Gastroesophageal sphincter (tissue), 4 donors: ENCODE data around the gene NDRG2. TPM values are rescaled to one million over a fixed set of nuclear protein-coding genes. Genes with fewer than 3 reads are reported as not detected.

Experiments
- ATAC-seq: fragments of 150-250 bp; one replicate; pipeline ENCODE4 v1.9.1; 2016; ENCODE audit warnings: mild to moderate bottlenecking, moderate library complexity
- H3K27ac ChIP-seq, 4 donors: fragments of 200-600 bp; sonication (generic) in 3 of 4; 1 replicate in 3 of 4; 2 replicates in 1 of 4; pipeline ENCODE4 v1.5.1; 2016 to 2019
- H3K27me3 ChIP-seq: fragments of 200-600 bp; sonication (generic); one replicate; pipeline ENCODE4 v1.5.1; 2019
- H3K36me3 ChIP-seq, 2 donors: fragments of 200-600 bp; sonication (generic); one replicate each; pipeline ENCODE4 v1.5.1; 2019; ENCODE audit warnings: control low read depth in 1 of 2
- H3K4me1 ChIP-seq, 3 donors: fragments of 200-600 bp; sonication (generic); 1 replicate in 2 of 3; 2 replicates in 1 of 3; pipeline ENCODE4 v1.5.1; 2016 to 2019; ENCODE audit warnings: control low read depth in 2 of 3
- H3K4me3 ChIP-seq, 2 donors: fragments of 200-600 bp; sonication (generic); one replicate each; pipeline ENCODE4 v1.5.1; 2019; ENCODE audit warnings: mild to moderate bottlenecking in 1 of 2, moderate library complexity in 1 of 2
- H3K9me3 ChIP-seq, 3 donors: fragments of 200-600 bp; sonication (generic); one replicate each; pipeline ENCODE4 v1.5.1; 2017 to 2019; ENCODE audit warnings: control low read depth in 2 of 3
- EP300 ChIP-seq: sonication (generic); formaldehyde crosslinking; IDR thresholded peaks from one replicate; pipeline ENCODE4 v1.6.1; 2017; ENCODE audit warnings: antibody characterized with exemption, mild to moderate bottlenecking
- POLR2A ChIP-seq, 2 donors: fragments of 450-650 bp; IDR thresholded peaks; one replicate each; pipeline ENCODE4 v1.6.1; 2017; ENCODE audit warnings: antibody characterized with exemption in 2 of 2, mild to moderate bottlenecking in 2 of 2, moderate library complexity in 1 of 2
- POLR2AphosphoS5 ChIP-seq: sonication (generic); formaldehyde crosslinking; IDR thresholded peaks from one replicate; pipeline ENCODE4 v1.6.1; 2017; ENCODE audit warnings: antibody characterized with exemption
- WGBS, 2 donors: methylation state at CpG; one replicate each; pipeline ENCODE4 v1.1.5; 2018; ENCODE audit warnings: low coverage in 1 of 2; 5-methylcytosine and 5-hydroxymethylcytosine counted together
- total RNA-seq, 4 donors: library from RNA; depleted of rRNA; stranded (reverse); fragments of >200 nt; gene quantifications; one replicate each; pipeline ENCODE4 v1.1.0, GENCODE V29; 2016
- TF ChIP-seq, protein P1 (sequence below), 4 experiments: fragments of 200-600 bp in 2 of 4; fragments of 450-650 bp in 2 of 4; sonication (generic) in 1 of 4; IDR thresholded peaks; one replicate each; pipeline ENCODE4 v1.5.1; 2017 to 2019; ENCODE audit warnings: antibody characterized with exemption in 4 of 4, mild to moderate bottlenecking in 2 of 4, moderate library complexity in 2 of 4

Gene NDRG2
- total RNA-seq, 4 donors from 2014 or later, result 155 to 259 (median 187) TPM

DNA sequence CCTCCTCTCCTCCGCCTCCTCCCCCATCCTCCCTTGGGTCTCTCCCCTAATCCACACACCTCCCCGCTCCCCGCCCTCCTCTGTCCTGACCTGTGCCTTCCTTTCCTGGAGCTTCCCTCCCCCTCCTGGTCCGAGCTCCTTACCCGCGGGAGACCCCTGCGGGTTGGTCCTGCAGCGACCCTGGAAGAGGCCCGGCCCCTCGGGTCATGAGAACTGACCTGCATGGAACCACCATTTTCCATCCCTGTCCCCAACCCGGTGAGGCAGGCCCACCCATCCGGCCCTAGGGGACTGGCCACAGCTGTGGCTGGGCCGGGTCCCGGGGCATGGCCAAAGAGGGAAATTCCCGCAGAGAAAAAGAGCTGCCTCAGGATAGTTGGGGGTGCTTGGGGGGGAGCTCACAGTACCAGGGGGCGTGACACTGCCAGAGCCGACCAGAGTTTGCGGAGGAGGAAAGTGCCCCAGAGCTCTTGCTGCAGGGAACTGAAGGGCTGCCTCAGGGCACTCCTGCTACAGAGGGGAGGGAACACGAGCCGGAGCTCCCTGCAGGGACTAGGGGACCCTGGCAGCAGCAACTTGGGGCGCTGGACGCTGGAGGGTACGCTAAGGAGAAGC, 45.9 kb upstream of the NDRG2 start:
- Histone ChIP-seq H3K9me3 (no peaks in the 10 kb centered on the region), H3K4me3 (peak overlapping the region; percentile 66 to 78), H3K27me3 (no peaks in the 10 kb centered on the region), H3K36me3 (peaks cover 0 to 30% of the 10 kb centered on the region in 2 donors), H3K4me1 (peaks cover 0 to 47% (median 22%) of the 10 kb centered on the region in 3 donors), H3K27ac (peak overlapping the region; percentile 30 to 93 (median 88))
- TF ChIP-seq EP300 (no peak), POLR2AphosphoS5 (no peak), POLR2A (IDR thresholded peaks at IDR 0.05) (peak in 1 of 2 donors; percentile 6)
- TF ChIP-seq, protein P1, sequence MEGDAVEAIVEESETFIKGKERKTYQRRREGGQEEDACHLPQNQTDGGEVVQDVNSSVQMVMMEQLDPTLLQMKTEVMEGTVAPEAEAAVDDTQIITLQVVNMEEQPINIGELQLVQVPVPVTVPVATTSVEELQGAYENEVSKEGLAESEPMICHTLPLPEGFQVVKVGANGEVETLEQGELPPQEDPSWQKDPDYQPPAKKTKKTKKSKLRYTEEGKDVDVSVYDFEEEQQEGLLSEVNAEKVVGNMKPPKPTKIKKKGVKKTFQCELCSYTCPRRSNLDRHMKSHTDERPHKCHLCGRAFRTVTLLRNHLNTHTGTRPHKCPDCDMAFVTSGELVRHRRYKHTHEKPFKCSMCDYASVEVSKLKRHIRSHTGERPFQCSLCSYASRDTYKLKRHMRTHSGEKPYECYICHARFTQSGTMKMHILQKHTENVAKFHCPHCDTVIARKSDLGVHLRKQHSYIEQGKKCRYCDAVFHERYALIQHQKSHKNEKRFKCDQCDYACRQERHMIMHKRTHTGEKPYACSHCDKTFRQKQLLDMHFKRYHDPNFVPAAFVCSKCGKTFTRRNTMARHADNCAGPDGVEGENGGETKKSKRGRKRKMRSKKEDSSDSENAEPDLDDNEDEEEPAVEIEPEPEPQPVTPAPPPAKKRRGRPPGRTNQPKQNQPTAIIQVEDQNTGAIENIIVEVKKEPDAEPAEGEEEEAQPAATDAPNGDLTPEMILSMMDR (IDR thresholded peaks at IDR 0.05), result no peak
- ATAC-seq, result peak; percentile 10
- WGBS, 2 donors, result 0 to 1% methylated on average over 1 to 10 of the region's 23 CpGs

DNA sequence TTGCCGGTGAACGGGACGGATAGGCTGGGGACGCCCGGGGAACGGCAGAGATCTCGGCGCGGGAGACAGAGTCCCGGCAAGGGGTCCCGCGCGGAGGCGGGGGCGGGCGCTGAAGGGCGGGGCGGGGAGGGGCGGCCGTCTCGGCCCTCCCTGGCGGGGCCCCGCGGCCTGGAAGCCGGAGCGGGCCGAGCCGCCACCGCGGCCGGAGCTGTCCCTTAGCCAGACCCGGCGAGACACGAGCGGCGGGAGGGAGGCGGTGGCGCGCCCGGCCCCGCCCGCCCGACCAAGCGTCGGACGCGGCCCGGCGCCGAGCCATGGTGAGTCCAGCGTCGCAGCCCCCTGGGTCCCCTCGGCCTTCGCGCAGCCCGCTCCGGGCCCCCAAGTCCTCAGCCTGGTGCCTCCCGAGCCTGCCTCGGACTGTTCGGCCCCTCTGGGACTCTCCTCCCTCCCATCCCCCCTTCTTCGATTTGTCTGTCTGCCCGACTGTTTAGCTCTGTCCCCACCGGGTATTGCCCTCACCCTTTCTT, 45.3 kb upstream of the NDRG2 start, which contains the start of gene ARHGEF40:
TSS of gene ARHGEF40 (plus strand) at position 222 of the 527 bp plus-strand sequence. CDS start at position 315, 93 bp downstream.
- no peaks in the 10 kb centered on the region for H3K27me3 ChIP-seq
- H3K4me1 ChIP-seq, result peaks cover 0 to 47% (median 22%) of the 10 kb centered on the region in 3 donors
- TF ChIP-seq EP300 (no peak), POLR2A (IDR thresholded peaks at IDR 0.05) (peak; percentile 38 to 44), POLR2AphosphoS5 (no peak)
- TF ChIP-seq, protein P1 (IDR thresholded peaks at IDR 0.05), result no peak
- WGBS, 2 donors, result 0% methylated on average over 5 to 9 of the region's 63 CpGs
- no peaks in the 10 kb centered on the region for H3K9me3 ChIP-seq
- H3K4me3 ChIP-seq, result peak within 1 kb of the TSS; percentile 66 to 78
- H3K27ac ChIP-seq, result peak within 1 kb of the TSS; percentile 30 to 93 (median 88)
- ATAC-seq, result peak; percentile 70
- H3K36me3 ChIP-seq, result peaks cover 0 to 24% of the 10 kb centered on the region in 2 donors

DNA sequence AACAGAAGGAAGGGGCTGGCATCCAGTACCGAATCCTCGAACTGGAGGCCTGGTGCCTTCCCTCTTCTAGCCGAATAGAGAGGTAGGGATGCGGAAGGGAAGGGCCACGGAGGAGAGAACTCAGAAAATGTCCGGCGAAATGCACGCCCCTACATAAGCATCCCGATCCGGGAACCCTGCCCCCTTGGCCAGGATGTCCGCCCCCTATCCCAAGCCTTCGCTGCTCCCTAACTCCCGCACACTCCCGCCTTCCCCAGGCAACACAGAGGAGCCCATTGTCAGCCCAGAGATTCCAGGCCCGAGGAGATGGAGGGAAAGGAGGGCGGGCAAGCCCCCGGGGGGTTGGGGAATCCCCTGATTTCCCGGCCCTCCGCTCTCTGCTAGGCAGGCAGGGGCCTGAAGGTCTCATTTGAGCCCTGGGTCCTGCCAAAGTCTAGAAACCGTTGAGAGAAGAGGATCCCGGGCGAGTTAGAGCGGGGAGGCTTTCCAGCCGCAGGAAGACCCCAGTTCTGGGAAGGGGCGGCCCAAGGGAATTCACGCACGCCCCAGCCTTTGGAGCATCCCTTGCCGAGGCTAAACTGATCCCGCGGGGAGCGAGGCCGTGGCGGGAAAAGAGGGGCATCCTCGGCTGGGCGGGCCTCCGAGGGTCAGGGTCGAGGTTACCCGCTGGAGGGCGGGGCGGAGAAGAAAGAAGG, 44.7 kb upstream of the NDRG2 start:
- H3K4me1 ChIP-seq, result peaks cover 0 to 47% (median 22%) of the 10 kb centered on the region in 3 donors
- WGBS, 2 donors, result 0% methylated on average over 3 to 7 of the region's 40 CpGs
- no peaks in the 10 kb centered on the region for H3K9me3 ChIP-seq

DNA sequence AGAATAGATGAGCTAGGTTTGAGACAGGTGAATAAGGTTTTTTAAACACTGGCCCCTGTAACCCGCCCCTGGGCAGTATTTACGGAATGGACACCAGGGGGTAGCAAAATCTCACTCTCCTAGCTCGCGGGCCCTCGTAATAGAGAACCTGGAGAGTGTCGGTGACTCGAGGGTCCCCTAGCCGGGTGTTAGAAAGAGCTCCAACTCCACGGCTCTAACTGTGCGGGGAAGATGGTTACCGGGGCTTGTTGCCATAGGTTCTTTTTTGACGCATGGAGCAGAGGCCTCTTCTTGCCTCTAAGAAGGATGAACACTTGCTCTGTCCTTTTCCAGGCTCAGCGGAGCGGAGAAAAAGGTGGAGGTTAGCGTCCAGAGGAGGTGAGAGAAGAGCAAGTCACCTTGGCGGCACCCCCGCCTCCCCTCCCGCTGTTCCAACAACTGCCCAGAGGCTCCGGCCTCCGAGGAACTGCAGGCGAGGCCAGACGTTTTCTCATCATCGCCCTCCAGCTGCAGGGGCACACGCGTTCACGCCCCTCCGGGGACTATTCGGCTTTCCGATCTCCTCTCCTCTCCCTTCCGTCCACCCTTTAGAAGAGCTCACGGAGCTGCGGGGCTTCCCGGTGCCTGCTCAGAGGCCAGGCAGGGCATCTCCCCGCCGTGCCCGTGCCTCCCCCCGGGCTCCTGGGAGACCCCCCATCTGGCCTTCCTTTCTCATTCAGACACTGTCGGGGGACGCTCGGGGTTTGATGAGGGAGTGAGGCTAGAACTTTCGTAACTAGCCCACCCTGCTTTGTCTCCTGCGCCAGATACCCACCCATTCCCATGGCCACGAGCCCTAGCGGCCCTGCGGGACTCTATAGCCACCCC, 43.9 kb upstream of the NDRG2 start:
- 0% methylated on average over 9 of the region's 45 CpGs; no CpG with 5 or more reads in 1 of the 2 donors for WGBS, 2 donors
- no peak for ATAC-seq
- Histone ChIP-seq H3K9me3 (no peaks in the 10 kb centered on the region), H3K36me3 (peaks cover 0 to 10% of the 10 kb centered on the region in 2 donors), H3K4me1 (peaks cover 0 to 47% (median 22%) of the 10 kb centered on the region in 3 donors), H3K27ac (peak overlapping the region in 3 of 4 donors; percentile 88 to 93 (median 89)), H3K4me3 (peak overlapping the region; percentile 66 to 78), H3K27me3 (no peaks in the 10 kb centered on the region)
- no peak for TF ChIP-seq POLR2AphosphoS5
- TF ChIP-seq, protein P1 (IDR thresholded peaks at IDR 0.05), result peak in 3 of 4 experiments; percentile 72 to 83 (median 79)

More for the DNA sequence above, 44.7 kb upstream of the NDRG2 start:
- peaks cover 0 to 18% of the 10 kb centered on the region in 2 donors for H3K36me3 ChIP-seq
- peak overlapping the region; percentile 4 to 93 (median 88) for H3K27ac ChIP-seq
- no peaks in the 10 kb centered on the region for H3K27me3 ChIP-seq
- TF ChIP-seq EP300 (no peak), POLR2AphosphoS5 (no peak)
- TF ChIP-seq, protein P1 (IDR thresholded peaks at IDR 0.05), result peak in 1 of 4 experiments; percentile 8
- peak; percentile 4 for ATAC-seq
- H3K4me3 ChIP-seq, result peak overlapping the region; percentile 66 to 78
